ENCODE data around the gene RORB.

Gene RORB

GRCh38 chr9:74609671-74610405 lies 112.7 kb downstream of the RORB start:
- FAIRE-seq, result no peak

DNA sequence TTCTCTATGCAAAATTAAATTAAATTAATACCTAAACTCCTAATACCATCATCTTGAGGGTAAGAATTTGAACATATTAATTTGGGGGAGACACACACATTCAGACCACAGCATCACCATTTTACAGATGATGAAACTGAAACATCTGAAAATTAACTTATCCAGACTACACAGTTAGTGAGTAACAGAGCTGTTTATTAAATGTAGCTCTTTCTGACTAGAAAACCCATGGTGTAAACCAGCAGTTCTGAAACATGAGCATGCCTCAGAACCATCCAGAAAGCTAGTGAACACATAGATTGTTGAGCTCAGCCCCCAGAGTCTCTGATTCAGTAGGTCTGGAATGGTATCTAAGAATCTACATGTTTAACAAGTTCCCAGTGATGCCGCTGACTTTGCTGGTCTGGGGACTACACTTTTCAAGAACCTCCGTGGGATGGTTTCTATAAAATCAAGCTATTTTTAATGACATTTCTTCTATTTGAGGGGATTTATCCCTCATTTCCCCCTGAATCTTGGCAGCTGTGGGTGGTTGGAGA lies 113.5 kb downstream of the RORB start:
- FAIRE-seq, result no peak

DNA sequence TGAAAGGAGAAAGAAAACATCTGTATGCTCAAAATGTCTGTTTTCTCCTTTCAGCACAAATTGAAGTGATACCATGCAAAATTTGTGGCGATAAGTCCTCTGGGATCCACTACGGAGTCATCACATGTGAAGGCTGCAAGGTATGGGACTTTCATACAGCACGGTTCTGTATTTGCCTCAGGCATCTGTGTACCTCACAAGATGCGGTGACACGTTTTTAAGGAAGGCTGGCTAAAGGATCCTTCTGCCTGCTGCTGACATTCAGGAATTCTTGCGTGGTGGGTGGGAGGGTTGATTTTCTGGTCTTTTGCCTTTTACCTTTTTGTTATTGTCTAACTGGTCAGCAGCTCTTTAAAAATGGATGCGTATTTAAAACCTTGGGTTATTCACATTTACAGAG lies 133.1 kb downstream of the RORB start:
- no peak for FAIRE-seq

- FAIRE-seq, result no peak
These were observed 142.0 kb downstream of the RORB start for GRCh38 chr9:74639112-74639511.

DNA sequence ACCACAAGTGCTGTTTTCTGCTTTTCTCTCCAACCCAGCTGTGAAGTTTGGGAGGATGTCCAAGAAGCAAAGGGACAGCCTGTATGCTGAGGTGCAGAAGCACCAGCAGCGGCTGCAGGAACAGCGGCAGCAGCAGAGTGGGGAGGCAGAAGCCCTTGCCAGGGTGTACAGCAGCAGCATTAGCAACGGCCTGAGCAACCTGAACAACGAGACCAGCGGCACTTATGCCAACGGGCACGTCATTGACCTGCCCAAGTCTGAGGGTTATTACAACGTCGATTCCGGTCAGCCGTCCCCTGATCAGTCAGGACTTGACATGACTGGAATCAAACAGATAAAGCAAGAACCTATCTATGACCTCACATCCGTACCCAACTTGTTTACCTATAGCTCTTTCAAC lies 145.2 kb downstream of the RORB start:
- FAIRE-seq, result no peak

DNA sequence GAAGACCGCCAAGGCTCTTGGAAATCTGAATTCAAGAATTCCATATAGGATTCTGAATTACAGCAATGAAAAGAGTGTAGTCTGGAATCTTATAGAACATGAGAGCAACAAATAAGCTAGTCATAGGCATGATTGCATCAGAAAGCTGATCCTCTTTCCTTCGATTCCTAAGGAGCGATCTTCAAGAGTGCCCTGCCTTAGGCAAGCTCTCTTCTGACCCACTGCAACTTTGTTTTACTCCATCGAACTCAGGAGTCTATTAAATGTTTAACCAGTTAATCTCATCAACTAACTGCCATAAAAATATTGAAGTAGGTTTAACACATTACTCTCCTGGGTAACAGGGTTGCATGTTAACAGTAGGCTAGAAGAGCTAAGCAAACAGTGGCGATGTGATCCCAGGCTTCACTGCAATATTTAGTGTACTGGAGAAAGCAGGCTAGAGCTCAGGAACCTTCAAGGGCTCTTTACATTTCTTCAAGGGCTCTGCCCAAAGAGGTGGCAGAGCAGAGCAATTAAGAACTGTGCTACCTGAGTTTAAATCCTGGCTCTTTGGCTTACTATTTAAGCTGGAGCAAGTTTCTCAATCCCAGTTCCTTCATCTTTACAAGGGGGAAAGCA lies 146.3 kb downstream of the RORB start:
- no peak for FAIRE-seq

DNA sequence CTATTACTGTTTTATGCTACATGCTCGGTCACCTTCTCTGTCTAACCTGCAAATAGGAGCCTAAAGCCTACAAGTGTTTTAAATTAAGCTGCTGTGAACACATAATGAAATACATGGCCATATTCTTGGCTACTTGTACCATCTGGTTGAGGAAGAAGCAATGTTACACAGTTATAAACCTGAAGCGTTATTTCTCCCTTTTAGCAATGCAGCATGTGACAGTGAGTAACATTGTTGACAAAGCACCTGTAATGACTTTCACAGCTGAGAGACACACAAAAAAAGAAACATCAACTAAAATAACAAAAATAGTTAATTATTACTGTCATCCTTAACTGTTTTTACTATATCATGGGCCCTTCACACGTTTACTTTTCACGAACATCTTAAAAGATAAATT lies 146.9 kb downstream of the RORB start:
- FAIRE-seq, result no peak

DNA sequence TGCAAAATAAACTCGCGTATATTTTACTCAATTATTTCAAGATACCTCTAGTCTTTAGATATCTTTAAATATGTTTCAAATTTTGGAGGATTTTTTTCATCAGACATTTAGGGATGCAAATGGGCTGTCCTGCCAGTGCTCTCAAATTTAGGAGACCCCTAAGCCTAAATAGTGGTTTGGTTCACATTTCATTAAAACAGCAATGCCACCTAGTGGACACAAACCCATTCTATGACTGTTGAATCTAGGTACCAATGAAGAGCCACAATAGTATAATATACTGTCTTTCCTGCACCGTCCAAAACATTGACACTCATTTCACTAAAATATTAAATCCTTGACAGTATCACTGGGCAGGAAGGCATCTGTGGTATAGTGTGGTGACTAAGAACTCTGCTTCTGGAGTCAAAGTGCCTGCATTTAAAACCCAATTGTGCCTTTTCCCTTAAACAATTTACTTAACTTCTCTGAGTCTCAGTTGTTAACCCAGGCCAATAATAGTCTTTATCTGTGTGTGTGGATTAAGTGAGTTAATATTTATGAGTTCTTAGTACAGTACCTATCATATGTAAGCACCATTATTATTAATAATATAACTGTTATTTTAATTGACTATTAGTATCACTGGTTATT lies 148.0 kb downstream of the RORB start:
- FAIRE-seq, result no peak

DNA sequence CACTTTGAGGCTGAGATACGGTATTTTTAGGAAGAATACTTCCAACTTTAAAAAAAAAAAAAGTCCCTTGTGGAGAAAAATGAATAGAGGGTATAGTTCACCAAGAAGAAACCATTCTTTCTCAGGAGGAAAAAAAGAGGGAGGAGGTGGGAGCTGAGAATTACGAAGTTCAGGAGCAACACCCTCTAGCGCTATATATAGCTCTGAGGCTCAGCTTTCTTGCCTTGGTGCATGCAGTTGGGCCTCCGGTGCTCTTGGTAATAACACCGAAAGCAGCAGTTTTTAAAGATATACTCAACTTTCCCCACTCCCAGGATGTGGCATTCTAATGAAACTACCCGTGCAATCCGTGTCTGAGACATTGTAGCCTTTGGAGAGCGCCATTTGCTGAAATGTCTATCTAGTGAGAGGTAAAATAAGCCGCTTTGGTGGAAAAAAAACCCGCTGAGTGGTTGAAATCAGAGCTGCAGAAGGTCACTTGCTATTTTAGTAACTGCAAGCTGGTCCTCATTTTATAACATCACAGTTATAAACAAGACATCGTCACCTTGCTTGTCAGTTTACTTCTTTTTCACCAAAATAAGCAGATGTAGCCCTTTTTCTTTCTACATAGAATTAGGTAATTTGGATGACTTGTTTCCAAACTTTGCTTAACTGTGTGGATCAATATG lies 156.4 kb downstream of the RORB start:
- FAIRE-seq, result no peak

DNA sequence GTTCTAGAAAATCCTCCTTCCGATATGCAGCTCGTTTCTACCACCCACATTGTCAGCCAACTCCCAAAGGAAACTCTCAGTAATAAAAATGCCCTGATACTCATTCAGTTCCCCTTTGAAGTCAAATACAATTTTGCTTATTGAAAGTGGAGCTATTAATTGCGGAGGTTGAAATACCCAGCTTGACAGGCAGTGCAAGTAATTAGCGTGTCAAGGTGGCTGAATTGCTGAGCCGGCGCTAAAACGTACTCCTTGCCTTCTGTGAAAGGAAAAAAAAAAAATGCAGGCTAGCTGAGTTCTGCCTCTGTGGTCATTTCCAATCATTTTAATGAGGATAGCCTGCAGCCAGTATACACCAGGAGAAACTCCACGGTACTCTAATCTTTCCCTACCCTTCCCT lies 165.5 kb downstream of the RORB start:
- FAIRE-seq, result no peak

DNA sequence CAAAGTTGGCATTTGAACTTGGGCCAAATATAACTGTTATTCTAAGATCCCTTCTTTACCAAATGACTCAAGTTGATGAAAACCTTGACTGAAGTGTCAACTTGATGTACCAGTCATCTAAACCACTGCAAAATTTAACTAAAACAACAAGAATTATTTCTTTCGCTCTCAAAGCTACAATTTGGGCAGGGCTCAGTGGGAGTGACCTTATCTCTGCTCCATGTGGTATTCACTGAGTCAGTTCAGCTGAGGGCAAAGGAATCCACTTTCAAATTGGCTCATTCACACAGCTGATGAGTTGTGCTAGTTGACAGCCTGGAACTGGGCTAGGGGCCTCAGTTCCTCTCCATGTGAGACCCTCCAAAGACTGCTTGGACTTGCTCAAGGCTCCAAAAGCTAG lies 166.3 kb downstream of the RORB start:
- FAIRE-seq, result no peak

DNA sequence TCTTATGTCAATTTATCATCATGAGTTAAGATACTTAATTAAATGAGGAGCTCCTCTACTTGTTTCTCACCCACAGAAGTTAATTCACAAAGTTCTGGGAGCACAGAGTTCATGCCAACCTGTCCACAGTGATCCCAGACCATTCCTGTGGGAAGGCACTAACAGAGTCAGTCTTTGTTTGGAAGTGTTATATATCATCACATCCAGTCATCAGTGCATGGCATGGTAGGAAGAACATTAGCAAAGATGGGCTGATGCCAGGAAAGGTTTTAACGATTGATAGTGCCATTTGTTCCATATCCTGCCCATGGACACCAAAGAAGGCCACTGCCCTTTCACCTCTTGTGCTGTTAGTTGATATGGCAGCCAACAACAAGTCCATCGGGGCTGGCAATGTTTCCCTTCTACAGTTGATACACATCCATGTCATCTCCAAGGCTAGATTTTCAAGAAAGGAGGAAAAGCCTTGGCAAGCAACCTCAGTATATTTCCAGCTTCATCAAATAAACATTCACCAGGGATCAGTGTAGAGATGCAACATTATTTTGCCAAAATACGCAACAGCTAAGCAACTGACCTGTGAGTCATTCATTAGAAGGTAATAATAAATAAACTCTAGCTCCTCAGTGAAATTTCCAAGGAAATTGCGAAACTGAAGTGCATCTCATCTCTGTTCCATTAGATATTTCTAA lies 169.6 kb downstream of the RORB start:
- FAIRE-seq, result no peak

DNA sequence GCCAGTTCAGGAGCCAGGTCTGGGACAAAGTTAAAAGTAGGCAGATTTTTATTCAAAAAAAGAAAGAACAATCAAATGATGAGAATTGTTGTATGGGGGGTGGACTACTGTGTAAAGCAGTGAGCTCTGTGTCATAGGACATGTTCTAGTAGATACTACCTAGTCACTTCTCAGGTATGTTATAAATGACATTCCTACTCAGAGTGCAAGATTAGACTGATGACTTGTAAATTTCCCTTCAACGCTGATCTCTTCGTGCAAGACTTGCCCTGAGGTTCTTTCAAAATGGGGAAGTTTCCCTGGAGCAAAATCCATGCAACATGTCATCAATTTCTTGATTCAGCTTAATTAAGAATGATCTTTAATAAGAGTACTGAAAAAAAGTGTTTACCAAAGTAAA lies 175.1 kb downstream of the RORB start:
- FAIRE-seq, result no peak

DNA sequence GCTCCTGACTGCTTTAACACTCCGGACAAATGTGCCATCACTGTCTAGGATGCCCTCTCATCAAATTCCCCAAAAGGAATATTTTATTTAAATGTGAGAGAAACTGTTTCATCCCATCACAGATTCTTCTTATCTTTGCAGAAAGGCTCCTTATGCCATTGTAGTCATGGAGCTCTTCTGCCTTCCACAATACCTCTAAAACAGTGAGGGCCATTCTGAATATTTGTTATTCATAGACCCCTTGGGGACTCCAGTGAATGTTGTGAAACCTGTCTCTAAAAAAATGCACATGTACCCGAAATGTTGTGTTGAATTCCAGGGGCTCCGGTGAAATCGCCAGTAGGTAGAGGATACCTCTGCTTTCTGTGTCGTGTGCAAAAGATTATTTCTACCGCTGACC lies 176.9 kb downstream of the RORB start:
- no peak for FAIRE-seq

DNA sequence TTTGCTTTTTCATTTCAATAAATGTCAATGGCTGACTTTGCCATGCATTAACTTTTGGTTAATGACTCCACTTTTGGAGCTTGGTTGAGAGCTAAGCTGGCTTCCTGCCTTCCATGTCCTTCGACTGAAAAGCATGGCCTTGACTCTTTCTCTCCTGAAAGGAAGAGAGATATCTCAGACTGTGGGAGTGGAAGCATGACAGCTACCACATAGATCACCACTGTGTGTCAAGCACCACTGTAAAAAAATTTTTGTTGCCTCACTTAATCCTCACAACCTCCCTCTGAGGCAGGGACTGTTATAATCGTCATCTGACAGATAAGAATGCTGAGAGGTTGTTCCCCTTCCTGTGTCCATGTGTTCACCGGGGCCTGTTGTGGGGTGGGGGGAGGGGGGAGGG lies 184.8 kb downstream of the RORB start:
- no peak for FAIRE-seq

GRCh38 chr9:74683322-74683721 lies 186.2 kb downstream of the RORB start:
- FAIRE-seq, result no peak

GRCh38 chr9:74691058-74691457 lies 193.9 kb downstream of the RORB start:
- no peak for FAIRE-seq

- FAIRE-seq, result no peak
These were observed 199.4 kb downstream of the RORB start for GRCh38 chr9:74696520-74696919.

DNA sequence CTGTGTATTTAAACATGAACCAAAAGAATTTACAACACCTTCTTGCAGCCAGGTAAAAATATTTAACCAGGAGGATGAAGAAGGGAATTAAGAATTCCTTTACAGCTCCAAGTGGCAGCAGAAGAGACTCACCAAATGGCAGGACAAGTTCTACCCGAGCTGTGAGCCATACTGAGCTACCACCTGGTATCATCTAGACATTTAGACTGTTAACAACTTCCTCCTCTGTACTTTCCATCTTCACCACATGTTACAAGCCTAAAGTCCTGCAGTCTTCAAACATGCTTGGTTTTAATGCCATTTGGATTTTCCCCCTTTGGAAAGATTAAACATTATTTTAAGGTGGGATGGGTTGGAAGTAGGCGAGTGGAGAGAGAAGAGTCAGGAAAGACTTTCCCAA lies 200.4 kb downstream of the RORB start:
- FAIRE-seq, result no peak

DNA sequence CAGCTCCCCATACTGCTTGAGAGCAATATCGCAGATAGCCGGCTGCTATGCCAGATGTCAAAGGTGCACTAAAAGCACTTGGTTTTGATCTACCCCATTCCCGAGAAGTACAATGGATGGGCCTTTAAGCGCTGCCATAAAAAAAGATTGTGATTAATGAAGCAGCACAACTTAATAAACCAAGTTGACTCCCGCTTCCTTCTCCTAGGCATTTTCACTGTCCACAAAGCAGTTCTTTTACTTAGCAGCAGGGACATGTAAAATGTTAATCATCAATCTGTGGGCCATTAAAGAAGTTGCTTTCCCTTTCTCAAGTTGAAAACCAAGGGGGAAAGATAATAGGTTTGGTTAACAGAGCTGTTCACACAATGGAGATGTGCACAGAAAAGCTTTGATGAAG lies 214.2 kb downstream of the RORB start:
- FAIRE-seq, result no peak

- no peak for FAIRE-seq
These were observed 221.6 kb downstream of the RORB start for GRCh38 chr9:74718709-74719108.

DNA sequence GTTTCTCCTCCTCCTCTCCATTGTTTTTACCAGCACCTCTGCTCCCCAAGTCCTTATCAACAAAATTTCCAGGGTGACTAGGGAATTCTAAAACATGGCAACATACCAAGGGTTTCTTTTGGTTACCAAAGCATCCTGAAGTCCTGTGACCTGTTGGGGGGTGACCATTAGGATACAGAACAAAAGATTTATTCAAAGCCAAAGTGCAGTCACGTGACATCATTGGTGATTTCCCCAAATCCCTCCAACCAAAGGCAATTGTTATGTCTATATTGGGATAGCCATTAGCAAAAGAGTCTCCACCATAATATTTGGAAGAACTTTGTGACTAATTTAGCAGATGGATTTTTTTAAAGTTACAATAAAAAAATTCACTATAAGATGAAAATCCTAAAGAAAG lies 222.2 kb downstream of the RORB start:
- FAIRE-seq, result no peak

Data from G401.6 (cell line).